Hematopoietic multipotent progenitor cell treated with erythropoietin and hydrocortisone succinate and interleukin-3 and kit ligand, for 4 days (in vitro differentiated cells): ENCODE measurements around the gene TMOD2.

Source experiments
- DNase-seq: peaks from one replicate; pipeline ENCODE4 v3.0.0-alpha.2; 2015

The TMOD2 gene

DNA sequence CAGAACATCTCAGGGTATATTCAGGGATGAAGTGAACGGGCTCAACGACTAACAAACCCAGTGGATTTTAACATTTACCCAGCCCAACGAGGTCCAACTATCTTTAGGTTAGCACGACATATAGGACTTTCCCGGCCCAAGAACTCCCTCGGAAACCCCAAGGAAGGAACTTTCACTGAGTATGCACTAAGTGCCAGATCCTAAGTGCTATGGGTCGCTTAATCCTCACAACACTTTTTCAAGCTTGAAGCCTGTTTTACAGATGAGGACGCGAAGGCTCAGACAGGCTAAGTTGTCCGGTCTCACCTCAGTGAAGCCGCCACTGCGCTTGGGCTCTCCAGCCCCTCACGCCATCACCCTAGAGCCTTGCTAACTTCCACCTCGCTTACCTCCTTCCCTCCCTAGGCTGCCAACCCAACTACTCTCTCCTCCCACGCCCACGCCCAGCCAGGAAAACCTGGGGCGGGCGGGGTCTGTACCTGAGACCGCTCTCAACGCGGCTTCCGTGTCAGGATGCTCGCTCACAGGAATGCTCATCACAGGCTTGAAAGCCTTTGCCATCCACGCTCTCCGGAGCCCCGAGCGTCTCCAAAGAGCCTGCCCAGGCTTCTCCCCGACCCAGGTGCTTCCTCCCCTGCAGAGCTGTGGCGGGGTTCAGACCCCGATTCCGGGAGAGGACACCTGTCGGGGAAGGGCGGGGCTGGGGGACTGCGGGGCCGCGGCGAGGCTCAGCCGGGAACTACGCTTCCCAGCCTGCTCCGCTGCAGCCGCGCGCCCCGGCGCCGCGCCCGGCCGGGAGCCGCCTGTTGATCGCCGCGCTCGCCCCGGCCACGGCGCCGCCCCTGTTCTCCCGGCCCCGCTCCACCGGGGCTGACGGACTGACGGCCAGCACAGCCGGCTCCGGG is at the start of gene TMOD2:
TSS of gene TMOD2 (plus strand) at position 806 of the 905 bp plus-strand sequence. CDS start 14,845 bp downstream, outside the sequence.
- peak; percentile 55 for DNase-seq

DNA sequence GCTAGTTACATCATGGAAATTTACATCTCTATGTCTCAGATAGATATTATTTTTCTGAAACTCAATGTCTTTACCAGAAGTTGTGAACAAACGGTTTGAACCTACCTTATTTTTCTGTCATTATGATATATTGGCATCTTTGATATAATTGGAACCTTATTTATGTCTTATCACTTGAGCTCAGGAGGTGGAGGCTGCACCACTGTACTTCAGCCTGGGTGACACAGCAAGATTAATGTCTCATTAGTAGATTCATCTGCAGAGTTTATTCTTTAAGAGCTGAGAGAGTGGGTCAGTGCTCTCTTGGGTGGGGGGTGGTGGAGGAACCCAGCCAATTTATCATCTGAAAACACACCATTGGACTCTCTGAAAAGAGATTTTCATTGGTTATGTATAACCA is 48.7 kb upstream of the TMOD2 start:
- DNase-seq, result peak; percentile 66

DNA sequence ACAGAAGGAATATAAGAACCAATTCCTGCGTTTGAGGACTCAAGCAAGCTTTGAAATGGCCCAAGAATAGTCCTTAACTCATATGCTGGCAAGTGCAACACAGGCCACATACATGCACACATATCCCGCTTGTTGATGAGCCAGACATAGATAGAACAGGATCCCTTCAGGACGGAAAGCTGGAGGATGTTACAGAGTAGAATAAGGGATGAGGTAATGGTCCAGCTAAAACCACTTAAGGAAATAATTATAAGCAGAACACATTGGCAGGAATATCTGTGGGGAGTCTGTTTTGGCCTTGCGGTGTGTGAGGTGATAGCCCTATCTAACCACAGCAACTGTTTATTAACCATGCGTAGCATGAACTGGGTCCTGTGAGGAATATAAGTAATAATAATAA is 45.1 kb upstream of the TMOD2 start:
- DNase-seq, result peak; percentile 59

DNA sequence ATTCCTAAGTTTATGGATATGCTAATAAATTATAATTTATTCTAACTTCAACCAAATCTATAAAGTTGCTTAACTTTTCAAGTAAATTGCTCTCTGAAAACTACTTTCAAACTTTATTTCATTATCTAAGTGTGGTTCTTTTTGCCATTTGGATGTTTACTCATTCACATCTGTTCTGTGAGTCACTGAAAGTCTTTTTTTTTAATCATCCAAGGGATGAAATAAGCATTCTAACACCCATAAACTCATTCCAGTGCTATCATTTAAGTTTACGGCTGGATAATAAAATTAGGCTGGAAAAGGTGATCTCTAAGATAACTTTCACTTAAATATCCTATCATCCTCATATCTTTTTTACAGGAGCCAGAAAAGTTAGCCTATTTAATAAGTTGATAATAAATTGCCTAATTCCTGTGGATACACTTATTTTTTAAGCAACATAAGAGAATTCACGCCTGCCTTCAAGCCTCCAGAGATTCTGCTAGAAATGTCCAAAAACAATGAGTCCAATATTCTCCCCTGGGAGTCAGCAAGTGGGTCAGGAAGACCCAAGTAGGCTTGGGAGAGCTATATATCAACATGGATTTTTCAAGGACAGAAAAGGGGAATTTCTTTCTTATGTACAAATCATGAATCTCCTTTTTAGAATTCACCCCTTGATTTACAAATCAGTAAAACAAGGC is 44.3 kb upstream of the TMOD2 start:
- no peak for DNase-seq

DNA sequence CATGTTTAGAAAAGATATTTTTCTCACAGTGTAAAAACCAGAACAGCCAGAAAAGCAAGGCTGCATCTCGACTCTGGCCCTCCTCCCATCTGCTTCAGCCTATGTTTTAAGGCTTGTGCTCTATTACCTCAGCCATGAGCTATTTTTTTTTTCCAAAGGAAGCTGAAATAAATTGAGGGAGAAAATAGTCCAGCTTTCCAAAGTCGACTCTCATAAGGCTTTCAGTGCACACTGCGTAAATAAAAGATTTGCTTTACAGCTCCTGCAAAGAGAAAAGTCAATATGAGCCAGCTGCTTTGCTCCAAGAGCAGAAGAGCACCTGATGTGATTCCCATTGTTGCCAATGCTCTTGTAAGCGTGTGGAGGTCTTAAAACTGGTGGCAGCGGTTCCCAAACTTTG is 43.4 kb upstream of the TMOD2 start:
- no peak for DNase-seq

DNA sequence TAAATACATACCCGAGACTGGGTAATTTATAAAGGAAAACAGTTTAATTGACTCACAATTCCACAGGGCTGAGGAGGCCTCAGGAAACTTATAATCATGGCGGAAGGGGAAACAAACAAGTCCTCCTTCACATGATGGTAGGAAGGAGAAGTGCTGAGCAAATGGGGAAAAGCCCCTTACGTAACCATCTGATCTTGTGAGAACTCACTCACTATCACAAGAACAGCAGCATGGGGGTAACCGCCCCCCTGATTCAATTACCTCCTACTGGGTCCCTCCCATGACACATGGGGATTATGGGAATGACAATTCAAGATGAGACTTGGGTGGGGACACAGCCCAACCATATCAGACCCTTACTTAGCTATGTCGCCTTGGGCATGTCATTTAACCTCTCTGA is 42.4 kb upstream of the TMOD2 start:
- DNase-seq, result no peak

DNA sequence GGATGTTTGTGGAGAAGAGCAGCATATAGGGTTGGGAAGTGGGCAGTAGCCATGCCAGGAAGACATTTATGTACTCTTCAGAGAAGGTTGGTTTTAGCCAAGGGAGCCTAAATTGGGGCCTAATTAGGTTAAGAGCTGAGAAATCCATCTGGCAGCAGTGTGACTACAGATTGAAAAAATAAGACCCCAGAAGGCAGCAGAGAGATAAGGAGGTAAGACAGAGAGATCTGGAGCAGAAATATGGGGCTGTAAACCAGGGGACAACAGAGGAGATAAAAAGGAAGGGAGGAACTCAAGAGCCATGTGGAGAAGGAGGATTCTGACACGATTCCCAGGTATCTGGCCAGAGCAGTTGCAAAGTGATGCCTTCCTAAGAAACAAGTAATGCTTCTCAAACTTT is 37.2 kb upstream of the TMOD2 start:
- DNase-seq, result no peak

DNA sequence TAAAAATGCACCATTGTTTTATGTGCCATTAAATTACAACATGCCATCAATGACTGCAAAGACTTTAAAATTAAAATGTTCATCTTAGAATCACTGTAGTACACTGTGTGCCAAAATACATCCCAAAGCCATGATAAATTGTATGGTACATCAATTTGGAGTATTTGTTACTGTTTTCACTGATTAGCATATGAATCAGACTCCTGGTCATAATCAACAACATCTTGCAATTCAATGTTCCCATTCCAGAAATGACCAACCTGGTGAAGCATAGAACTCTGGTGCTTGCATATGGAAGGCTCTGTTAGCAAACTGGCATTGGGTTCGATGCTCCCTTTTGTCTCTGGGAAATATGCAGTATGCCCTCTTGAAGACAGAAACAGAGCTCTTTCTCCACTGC is 36.5 kb upstream of the TMOD2 start:
- DNase-seq, result no peak

DNA sequence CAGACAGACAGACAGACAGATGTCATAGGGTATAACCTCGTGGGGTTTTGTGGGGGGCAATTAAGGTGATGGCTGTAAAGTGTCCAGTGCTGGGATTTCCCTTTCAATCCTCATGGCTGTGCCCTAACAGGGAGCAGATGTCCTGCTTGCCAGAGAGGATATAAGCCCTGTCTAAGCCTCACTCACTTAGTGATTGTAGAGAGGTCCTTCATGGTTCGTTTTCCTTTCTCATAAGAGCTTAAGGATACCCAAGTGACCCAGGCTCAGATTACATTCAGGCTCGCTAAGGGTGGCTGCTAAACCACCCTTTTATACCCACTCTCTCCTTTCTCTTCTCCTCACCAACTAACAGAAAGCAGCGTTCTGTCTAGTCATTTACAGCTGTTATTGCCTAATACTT is 33.2 kb upstream of the TMOD2 start:
- DNase-seq, result no peak

DNA sequence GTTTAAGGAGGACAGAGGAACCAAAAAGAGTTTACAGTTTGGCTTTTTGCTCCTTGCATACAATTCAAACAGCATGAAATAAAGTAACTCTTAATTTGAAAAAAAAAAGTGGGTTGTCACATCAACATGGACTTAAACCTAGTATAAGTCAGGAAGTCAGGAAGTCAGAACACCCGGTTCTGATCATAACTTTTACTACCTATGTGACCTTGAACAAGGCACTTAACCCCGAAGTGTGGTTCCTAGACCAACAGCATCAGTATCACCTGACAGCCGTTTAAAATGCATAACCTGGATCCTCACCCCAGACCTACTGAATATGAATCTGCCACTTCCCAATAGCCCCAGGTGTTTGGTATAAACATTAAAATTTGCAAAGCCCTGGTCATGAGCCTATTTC is 32.7 kb upstream of the TMOD2 start:
- no peak for DNase-seq

DNA sequence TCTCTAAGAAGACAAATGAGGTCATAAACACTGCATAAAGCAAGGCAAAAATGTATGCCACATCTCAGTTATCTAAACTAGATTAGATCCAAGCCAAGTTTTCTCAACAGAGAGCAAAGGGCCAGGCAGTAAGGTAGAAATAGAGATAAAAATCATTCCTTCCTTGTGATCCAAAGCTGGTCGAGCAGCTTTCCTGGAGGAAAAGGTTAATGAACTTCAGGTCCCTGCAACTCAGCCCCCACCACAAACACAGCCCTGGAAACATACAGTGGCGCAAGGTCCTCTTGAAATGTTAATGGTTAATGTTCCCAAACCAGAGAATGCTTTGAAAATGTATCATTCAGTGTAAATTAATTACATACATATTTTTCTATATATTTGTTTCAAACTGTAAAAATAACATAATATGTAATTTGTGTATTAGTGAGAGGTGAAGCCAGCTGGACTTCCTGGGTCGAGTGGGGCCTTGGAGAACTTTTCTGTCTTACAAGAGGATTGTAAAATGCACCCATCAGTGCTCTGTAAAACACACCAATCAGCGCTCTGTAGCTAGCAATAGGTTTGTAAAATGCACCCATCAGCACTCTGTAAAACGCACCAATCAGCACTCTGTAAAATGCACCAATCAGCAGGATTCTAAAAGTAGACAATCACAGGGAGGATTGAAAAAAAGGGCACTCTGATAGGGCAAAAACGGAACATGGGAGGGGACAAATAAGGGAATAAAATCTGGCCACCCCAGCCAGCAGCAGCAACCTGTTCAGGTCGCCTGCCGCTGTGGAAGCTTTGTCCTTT is 31.0 kb upstream of the TMOD2 start:
- no peak for DNase-seq

DNA sequence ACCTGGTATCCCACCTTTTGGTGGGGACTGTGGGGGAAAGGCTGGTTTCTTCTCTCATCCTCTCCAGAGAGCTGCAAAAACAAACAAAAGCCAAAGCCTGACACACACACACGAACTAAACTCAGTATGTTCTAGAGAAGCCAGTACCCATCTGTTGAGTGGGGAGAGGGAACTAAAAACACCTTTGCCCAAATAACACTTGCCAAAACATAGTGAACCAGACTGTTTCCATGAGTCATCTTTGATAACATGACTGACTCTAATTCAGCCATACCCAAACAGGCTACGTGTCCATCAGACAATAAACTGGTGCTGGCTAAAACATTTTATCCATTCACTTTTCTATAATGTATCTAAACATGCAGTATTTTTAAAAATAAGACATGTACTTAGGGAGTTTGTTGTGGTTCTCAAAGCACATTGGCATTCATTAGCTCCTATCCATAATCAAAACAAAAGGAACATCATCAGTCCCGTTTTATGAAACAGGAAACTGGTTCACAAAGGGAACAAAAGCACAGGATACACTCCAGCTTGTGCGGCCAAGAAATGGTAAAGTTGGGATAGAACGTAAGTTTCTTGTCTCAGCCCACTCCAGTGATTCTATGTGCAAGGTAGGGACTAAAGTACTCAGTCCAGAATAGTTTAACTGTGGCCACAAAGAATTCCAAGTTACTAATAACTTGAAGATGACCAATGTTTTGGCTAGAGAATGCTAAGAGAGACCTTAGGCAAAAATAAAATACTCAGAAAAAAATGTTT is 30.0 kb upstream of the TMOD2 start:
- DNase-seq, result no peak

DNA sequence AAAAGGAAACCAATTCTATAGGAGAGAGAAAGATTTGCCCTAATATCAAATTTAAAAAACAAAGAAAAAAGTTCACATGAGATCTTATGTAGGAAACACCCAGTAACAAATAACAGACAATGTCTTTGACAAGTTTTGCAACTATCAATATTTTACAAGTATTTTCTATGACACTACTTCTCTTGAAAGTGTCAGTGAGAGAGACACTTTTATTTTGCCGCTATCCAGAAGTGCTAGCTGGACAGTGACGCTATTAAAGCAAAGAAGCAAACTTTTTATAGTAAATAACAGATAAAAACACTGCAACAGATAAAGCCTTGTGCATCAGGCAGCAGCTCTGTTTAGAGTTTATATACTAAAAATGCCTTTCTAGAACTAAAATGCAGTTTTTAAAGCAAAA is 27.2 kb upstream of the TMOD2 start:
- no peak for DNase-seq

DNA sequence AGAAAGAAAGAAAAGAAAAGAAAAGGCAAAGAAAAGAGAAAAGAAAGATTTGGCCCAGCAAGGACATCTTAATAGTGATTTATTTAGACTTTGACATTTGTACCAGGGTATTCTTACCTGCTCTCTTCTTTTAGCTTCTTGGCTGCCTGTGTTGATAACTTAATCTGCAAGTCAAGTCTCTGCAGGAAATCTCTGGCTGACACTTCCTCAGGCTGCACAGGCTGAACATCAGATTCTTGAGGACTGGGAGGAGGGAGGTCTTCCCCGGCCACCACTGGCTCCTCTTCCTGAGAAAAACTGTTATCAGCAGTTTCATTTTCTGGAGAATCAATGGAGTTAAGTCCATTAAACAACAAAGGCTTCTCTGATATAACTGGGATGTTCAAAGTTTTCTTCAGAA is 26.7 kb upstream of the TMOD2 start:
- DNase-seq, result no peak

DNA sequence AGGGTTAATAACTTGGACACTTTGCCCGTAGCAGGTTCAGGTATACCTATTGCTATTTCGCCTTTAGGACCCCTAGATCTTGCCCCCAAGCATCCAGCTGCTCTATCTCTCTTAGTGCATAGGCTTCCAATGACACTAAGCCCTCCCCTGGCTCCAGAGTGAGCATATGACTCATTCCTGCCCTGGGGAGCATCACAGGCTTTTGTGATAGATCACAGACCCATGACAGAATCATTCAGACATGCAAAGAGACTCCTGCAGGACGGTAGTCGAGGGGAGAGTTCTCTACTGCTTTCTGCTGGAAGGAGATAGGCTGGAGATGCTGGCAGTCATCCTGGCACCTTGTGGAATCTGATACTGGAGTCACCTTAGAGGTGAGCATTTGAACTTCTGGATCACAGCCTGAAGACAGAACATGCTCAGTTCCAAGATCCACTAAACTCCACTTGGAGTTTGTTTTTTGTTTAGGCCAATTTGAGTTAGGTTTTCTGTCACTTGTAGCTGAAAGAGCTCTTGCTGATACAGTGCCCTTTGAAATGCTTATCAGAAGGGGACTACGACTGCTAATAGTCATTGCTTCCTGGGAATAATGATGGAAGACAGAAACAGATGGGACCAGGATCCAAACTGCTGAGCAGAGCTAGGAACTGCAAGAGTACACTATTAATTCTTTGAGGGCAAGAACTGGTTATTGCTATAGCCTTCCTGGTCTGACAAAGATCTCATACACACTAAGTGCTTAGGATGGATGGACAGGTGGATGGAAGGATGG is 24.9 kb upstream of the TMOD2 start:
- peak; percentile 33 for DNase-seq

DNA sequence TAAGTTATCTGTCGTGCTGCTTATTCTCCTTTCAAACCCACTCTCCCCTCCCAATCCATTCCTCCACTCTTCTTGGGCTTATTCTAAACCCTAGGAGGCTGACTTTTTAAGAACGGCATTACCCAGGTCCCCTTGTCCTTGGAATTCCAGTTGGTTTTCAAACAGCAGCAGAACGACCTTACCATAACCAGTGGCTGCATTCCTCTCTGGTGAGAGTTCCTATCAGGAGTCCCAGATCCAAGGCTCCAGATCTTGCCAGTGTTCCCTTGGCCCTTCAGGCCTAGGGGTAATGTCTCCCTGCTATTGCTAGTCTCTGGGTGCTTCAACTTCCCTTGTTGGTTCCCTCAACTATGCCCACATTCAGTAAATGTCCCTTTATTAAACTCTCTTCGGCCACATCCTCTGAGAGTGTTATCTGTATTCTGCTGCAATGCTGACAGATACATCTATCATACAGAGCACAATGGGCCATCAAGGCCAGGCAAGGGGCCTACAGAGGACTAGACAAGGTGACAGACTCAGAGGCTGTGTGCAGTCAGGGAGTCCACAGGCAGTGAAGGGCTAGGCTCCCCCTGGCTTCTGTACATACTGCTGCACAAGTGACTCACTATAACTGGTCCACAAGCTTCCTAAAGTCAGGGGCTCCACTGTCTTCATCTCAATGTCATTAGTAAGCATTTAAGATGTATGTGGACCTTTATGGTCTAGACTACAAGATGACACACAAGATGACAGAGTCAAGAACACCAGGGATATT is 24.1 kb upstream of the TMOD2 start:
- peak; percentile 45 for DNase-seq

DNA sequence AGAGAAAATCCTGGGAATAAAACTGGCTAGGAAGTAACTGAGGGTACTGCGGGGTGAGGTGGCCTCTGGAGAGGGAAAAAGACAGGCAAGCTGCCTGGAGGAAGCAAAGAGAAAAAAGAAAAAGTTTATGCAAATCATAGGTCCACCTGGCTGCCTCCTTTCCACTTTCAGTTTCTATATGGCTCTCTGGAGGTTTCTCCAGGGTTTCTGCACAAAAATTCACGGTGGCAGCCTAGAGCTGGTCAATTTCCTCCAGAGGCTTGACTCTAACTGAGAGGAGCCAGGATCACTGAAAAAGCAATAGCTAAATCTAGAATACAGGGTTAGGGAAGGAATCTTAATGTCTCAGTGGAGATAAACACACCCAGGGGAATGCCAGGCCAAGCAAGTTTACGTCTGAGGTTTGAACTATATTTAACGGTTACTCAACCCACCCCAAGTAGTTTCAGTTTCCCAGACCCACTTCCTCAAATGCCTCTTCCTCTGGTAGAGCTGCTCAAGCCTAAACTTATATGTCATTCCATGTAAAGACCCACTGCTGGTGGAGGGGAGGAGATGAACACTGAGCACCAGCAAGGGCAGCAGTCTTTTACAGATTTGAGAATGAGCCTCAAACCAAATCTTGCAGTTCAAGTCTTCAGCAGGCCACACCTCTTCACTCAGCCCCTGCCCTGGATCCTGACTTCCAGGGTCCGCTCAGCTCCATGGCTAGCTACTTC is 19.7 kb upstream of the TMOD2 start:
- DNase-seq, result peak; percentile 87

DNA sequence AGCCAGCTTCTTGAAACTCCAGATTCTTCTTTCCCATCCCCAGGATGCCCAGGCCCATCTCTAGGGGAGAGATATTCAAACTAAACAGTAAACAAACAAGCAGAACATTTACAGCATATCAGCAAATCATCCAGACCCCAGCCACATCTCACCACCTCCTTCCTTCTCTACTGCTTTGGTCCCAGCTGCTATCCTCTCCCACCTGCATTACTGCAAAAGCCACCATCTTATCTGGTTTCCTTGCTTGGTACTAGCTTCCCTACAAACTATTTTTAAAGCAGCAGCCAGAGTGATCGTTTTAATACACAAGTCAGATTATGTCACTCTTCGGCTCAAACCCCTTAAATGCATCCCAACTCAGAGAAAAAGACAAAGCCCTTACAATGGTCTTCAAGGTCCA is 18.8 kb upstream of the TMOD2 start:
- peak; percentile 60 for DNase-seq

DNA sequence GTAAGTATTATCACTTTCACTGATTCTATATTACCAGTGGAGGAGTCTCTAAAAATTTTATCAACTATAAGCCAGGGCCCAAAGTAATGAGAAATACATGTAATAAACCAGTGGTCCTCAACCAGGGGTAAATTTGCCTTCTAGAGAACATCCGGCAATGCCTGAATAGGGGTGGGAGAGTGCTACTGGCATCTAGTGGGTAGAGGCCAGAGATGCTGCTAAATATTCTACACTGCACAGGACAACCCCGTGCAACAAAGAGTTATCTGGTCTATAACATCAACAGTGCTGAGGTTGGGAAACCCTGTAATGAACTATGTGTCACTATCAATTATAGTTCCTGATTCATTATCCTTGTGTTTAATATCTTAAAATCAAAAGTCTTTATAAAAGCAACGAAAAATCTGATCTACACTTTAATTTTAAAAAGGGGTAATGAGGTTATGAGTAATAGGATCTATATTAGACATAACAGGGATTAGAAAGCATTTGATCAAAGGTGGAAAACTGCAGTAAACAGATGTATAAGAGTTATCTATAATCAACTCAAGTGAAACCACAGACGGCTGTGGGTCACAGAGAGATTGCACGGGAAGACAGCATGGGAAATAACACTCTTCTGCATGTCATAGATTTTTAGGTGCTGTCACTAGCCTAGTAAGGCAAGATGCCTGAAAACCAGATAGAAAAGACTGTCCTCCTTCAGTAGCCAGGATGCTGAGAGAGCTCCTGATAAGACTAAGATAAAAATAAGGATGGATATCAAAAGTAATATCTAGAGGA is 16.0 kb upstream of the TMOD2 start:
- peak; percentile 78 for DNase-seq

DNA sequence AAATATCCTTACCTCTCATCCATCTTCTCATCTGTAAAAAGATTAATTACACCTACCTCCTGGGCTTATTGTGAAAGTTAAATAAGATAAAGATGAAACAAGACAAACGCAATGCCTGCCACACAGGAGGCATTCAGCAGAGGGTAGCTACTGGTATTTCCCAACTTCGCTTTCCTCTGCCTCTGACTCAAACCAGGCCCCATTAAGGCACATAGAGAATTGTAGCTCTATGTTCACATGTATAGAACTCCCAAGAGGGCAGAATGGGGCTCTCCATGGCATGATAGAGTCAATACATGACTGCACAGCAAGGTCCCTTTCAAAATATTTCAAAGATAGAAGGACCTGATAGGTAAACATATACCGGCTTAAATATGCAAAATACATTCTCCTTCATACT is 15.3 kb upstream of the TMOD2 start:
- DNase-seq, result peak; percentile 39
